K562 (cell line): Measurements from ENCODE around the gene PPT1. TPM values are rescaled to one million over a fixed set of nuclear protein-coding genes. Genes with fewer than 3 reads are reported as not detected.

Experiments used
- ATAC-seq: fragments of 200-7000 bp; cut with Tn5 transposase; 3 replicates; pipeline ENCODE4 v1.9.1; 2020; ENCODE audit warnings: moderate library complexity
- BruUV-seq: library from RNA; stranded (reverse); fragments of 400-500 nt; replicated peaks from 2 replicates; lab custom pipeline; 2021; lab: Mats Ljungman, UMichigan
- CTCF ChIA-PET: fragments of 300-600 bp; formaldehyde crosslinking; extraction: SDS; loops from one replicate; lab custom pipeline; 2021; ENCODE audit warnings: low intra/inter-chr PET ratio; lab: Yijun Ruan, JAX
- POLR2A ChIA-PET: fragments of 300-600, 350-650 bp; sonication (Branson Sonifier 250); formaldehyde crosslinking; extraction: SDS; loops from one replicate; lab custom pipeline; 2021; ENCODE audit warnings: antibody characterized with exemption, inconsistent platforms; lab: Yijun Ruan, JAX
- DNase-seq, 4 experiments: peaks; one replicate each; pipeline versions ENCODE4 v3.0.0 to v3.0.0-alpha.2; 2011 to 2018; ENCODE audit warnings: low spot score in 3 of 4, mixed read lengths in 3 of 4; ENCODE audit errors: extremely low read depth in 1 of 4
- FAIRE-seq: peaks from 2 replicates; lab custom pipeline; 2011; peaks lifted over from hg19 to GRCh38; lab: Jason Lieb, UNC
- H2AFZ ChIP-seq: 2 replicates; pipeline ENCODE4 v1.6.0; 2011; ENCODE audit warnings: low read depth, low read length, control low read depth, inconsistent platforms
- H3K27ac ChIP-seq: fragments of 200-600 bp; 3 replicates; pipeline ENCODE4 v1.8.0; 2011; ENCODE audit warnings: low read depth, mild to moderate bottlenecking, control low read depth, inconsistent platforms, low read length, moderate library complexity, mixed read lengths; ENCODE audit errors: extremely low read depth
- H3K27me3 ChIP-seq, 2 experiments: fragments of 300-600 bp in 1 of 2; 2 replicates in 1 of 2; 3 replicates in 1 of 2; pipeline versions ENCODE4 v1.6.0 to v1.8.0; 2011; ENCODE audit warnings: inconsistent platforms in 2 of 2, low read length in 2 of 2, mild to moderate bottlenecking in 1 of 2, mixed read lengths in 1 of 2, moderate library complexity in 1 of 2; ENCODE audit not compliant: control insufficient read depth in 2 of 2, insufficient read depth in 2 of 2
- H3K36me3 ChIP-seq: fragments of 300-600 bp; 3 replicates; pipeline ENCODE4 v1.8.0; 2011; ENCODE audit warnings: mild to moderate bottlenecking, low read length, inconsistent platforms; ENCODE audit not compliant: control insufficient read depth, insufficient read depth
- H3K4me1 ChIP-seq, 2 experiments: fragments of 200-600 bp in 1 of 2; replicated peaks in 1 of 2; 2 replicates in 1 of 2; 3 replicates in 1 of 2; pipeline versions ENCODE4 v1.5.1 to v1.8.0; 2011; ENCODE audit warnings: inconsistent platforms in 2 of 2, low read length in 2 of 2, mild to moderate bottlenecking in 1 of 2, mixed read lengths in 1 of 2, moderate library complexity in 1 of 2; ENCODE audit not compliant: control insufficient read depth in 2 of 2, insufficient read depth in 2 of 2
- H3K4me2 ChIP-seq: 2 replicates; pipeline ENCODE4 v1.6.1; 2011; ENCODE audit warnings: low read length, control low read depth, inconsistent platforms, mixed read lengths; ENCODE audit not compliant: insufficient read depth
- H3K4me3 ChIP-seq: fragments of 200-600 bp; sonication (generic), shearing (Covaris generic); 2 replicates; pipeline ENCODE4 v1.5.1; 2016; ENCODE audit warnings: control low read depth, inconsistent platforms
- H3K79me2 ChIP-seq: fragments of 200-600 bp; 3 replicates; pipeline ENCODE4 v1.8.0; 2011; ENCODE audit warnings: low read length, inconsistent platforms; ENCODE audit not compliant: control insufficient read depth, insufficient read depth
- H3K9ac ChIP-seq, 2 experiments: 2 replicates each; pipeline versions ENCODE4 v1.6.0 to v1.6.1; 2011; ENCODE audit warnings: low read depth in 2 of 2, low read length in 2 of 2, control low read depth in 1 of 2, inconsistent platforms in 1 of 2, mild to moderate bottlenecking in 1 of 2, mixed read lengths in 1 of 2; ENCODE audit not compliant: insufficient read depth in 1 of 2
- H3K9me1 ChIP-seq: one replicate; pipeline ENCODE4 v1.6.0; 2011; ENCODE audit warnings: inconsistent platforms, mild to moderate bottlenecking, low read length, moderate library complexity; ENCODE audit not compliant: control insufficient read depth, insufficient read depth
- H3K9me3 ChIP-seq: replicated peaks from 2 replicates; pipeline ENCODE4 v1.5.1; 2011; ENCODE audit warnings: low read depth, low read length, inconsistent platforms; ENCODE audit not compliant: control insufficient read depth, insufficient read depth
- H4K20me1 ChIP-seq: replicated peaks from 2 replicates; pipeline ENCODE4 v1.6.1; 2011; ENCODE audit warnings: low read length, inconsistent platforms, mixed read lengths; ENCODE audit not compliant: control insufficient read depth, insufficient read depth
- CBFA2T3 ChIP-seq: fragments of 450-650 bp; IDR thresholded peaks from 2 replicates; pipeline ENCODE4 v1.6.1; 2017
- CC2D1A ChIP-seq: fragments of 450-650 bp; IDR thresholded peaks from 2 replicates; pipeline ENCODE4 v1.6.1; 2017; ENCODE audit warnings: mild to moderate bottlenecking
- CEBPB ChIP-seq: fragments of 450-650 bp; IDR thresholded peaks from 2 replicates; pipeline ENCODE4 v1.6.1; 2016; ENCODE audit warnings: missing genetic modification characterization, missing compliant biosample characterization
- CEBPG ChIP-seq, 3 experiments: fragments of 200-800 bp in 1 of 3; sonication (Bioruptor generic) in 1 of 3; sonication (generic) in 1 of 3; formaldehyde crosslinking in 1 of 3; IDR thresholded peaks in 2 of 3; conservative IDR thresholded peaks in 1 of 3; 2 replicates each; pipeline versions ENCODE4 v1.6.1 to v1.8.0; 2016 to 2022; ENCODE audit warnings: missing compliant biosample characterization in 2 of 3, missing genetic modification characterization in 2 of 3, mild to moderate bottlenecking in 1 of 3, missing genetic modification reagents in 1 of 3
- ELF1 ChIP-seq: fragments of 200-800 bp; sonication (Bioruptor generic); IDR thresholded peaks from 2 replicates; pipeline ENCODE4 v1.6.1; 2016; ENCODE audit warnings: missing genetic modification characterization, missing compliant biosample characterization
- ETV5 ChIP-seq: sonication (generic); formaldehyde crosslinking; IDR thresholded peaks from 2 replicates; pipeline ENCODE4 v1.4.0; 2020; ENCODE audit warnings: low read depth, mild to moderate bottlenecking, missing genetic modification reagents
- ETV6 ChIP-seq, 3 experiments: fragments of 150-350 bp in 1 of 3; sonication (generic) in 1 of 3; formaldehyde crosslinking in 1 of 3; IDR thresholded peaks; 2 replicates each; pipeline versions ENCODE4 v1.6.1 to v1.8.0; 2014 to 2022; ENCODE audit warnings: borderline replicate concordance in 2 of 3, low read depth in 2 of 3, antibody characterized with exemption in 1 of 3, low read length in 1 of 3, mild to moderate bottlenecking in 1 of 3, missing genetic modification reagents in 1 of 3
- FOS ChIP-seq: IDR thresholded peaks from 3 replicates; pipeline ENCODE4 v1.6.1; 2011; ENCODE audit not compliant: insufficient read length; ENCODE audit errors: extremely low read depth
- FOXA3 ChIP-seq, 2 experiments: fragments of 450-650 bp in 1 of 2; sonication (generic) in 1 of 2; formaldehyde crosslinking; IDR thresholded peaks in 1 of 2; conservative IDR thresholded peaks in 1 of 2; 2 replicates each; pipeline versions ENCODE4 v1.4.0 to v1.8.0; 2020 to 2022; ENCODE audit warnings: mild to moderate bottlenecking in 2 of 2, missing genetic modification reagents in 1 of 2
- FOXK2 ChIP-seq, 2 experiments: fragments of 450-650 bp; IDR thresholded peaks in 1 of 2; conservative IDR thresholded peaks in 1 of 2; 2 replicates each; pipeline ENCODE4 v1.6.1; 2016; ENCODE audit warnings: low read depth in 2 of 2, mild to moderate bottlenecking in 1 of 2
- HCFC1 ChIP-seq: IDR thresholded peaks from 2 replicates; pipeline ENCODE4 v1.6.1; 2012; ENCODE audit warnings: low read depth, low read length, improper control_type of control experiment
- L3MBTL2 ChIP-seq: fragments of 450-650 bp; IDR thresholded peaks from 2 replicates; pipeline ENCODE4 v1.6.1; 2016; ENCODE audit warnings: mild to moderate bottlenecking, moderate library complexity
- NFIC ChIP-seq: fragments of 450-650 bp; IDR thresholded peaks from 2 replicates; pipeline ENCODE4 v1.6.1; 2017; ENCODE audit warnings: mild to moderate bottlenecking, inconsistent platforms
- NR3C1 ChIP-seq: sonication (generic); formaldehyde crosslinking; IDR thresholded peaks from 2 replicates; pipeline ENCODE4 v1.8.1; 2022; ENCODE audit warnings: missing genetic modification reagents
- PHB ChIP-seq: fragments of 250-450 bp; sonication (Bioruptor Pico); IDR thresholded peaks from 2 replicates; pipeline ENCODE4 v1.5.0; 2021
- SRSF1 ChIP-seq: fragments of 200-400 bp; formaldehyde crosslinking; IDR thresholded peaks from 2 replicates; pipeline ENCODE4 v1.6.1; 2017; ENCODE audit warnings: mild to moderate bottlenecking, low read depth, low read length, moderate library complexity
- SRSF3 ChIP-seq: fragments of 200-400 bp; formaldehyde crosslinking; IDR thresholded peaks from 2 replicates; pipeline ENCODE4 v1.6.1; 2016; ENCODE audit warnings: mild to moderate bottlenecking, low read length, moderate library complexity; ENCODE audit not compliant: insufficient read depth
- U2AF2 ChIP-seq: fragments of 200-400 bp; formaldehyde crosslinking; optimal IDR thresholded peaks from 2 replicates; pipeline ENCODE3; 2017; ENCODE audit warnings: low read depth, mild to moderate bottlenecking, low read length
- ZBTB17 ChIP-seq: fragments of 450-650 bp; formaldehyde crosslinking; IDR thresholded peaks from 2 replicates; pipeline ENCODE4 v1.4.0; 2020; ENCODE audit warnings: mild to moderate bottlenecking
- ZFP1 ChIP-seq: fragments of 450-650 bp; formaldehyde crosslinking; IDR thresholded peaks from 2 replicates; pipeline ENCODE4 v1.4.0; 2020; ENCODE audit warnings: mild to moderate bottlenecking, mixed read lengths
- ZNF184 ChIP-seq: sonication (generic); formaldehyde crosslinking; IDR thresholded peaks from 2 replicates; pipeline ENCODE4 v1.5.0; 2020; ENCODE audit warnings: missing genetic modification reagents
- ZNF431 ChIP-seq: sonication (generic); formaldehyde crosslinking; IDR thresholded peaks from 2 replicates; pipeline ENCODE4 v1.8.0; 2022; ENCODE audit warnings: mild to moderate bottlenecking, missing genetic modification reagents
- ZNF551 ChIP-seq: fragments of 250-450 bp; sonication (Bioruptor Pico); IDR thresholded peaks from 2 replicates; pipeline ENCODE4 v1.5.0; 2021; ENCODE audit warnings: mild to moderate bottlenecking, moderate library complexity
- in situ Hi-C: fragments of 300-500 bp; cut with MboI; formaldehyde crosslinking; loops from 4 replicates; pipeline ENCODE4 v1.15.0; 2018; ENCODE audit warnings: inconsistent platforms, mixed read lengths
- intact Hi-C: fragments of 100-400 bp; cut with micrococcal nuclease; formaldehyde crosslinking; loops from 2 replicates; pipeline ENCODE4 v1.14.2; 2022
- polyA plus RNA-seq, 8 experiments: library from polyadenylated mRNA; depleted of rRNA in 4 of 8; stranded (reverse) in 5 of 8; unstranded in 3 of 8; fragments of >200 nt; fragmentation: Nextera tagmentation in 2 of 8; fragmentation: Illumina TruSeq in 1 of 8; extraction: Ambion mirVana in 2 of 8; extraction: Trizol in 1 of 8; gene quantifications; 2 replicates each; pipeline versions ENCODE4 v1.2.1 to v1.2.3, GENCODE V29; 2011 to 2014; ENCODE audit warnings: inconsistent platforms in 1 of 8, missing spikeins in 1 of 8
- total RNA-seq, 7 experiments: library from RNA; depleted of rRNA in 6 of 7; stranded (reverse); fragments of >200 nt in 6 of 7; fragmentation: Illumina TruSeq in 2 of 7; extraction: Trizol in 2 of 7; gene quantifications; 2 replicates each; pipeline versions ENCODE4 v1.2.1 to v1.2.3, GENCODE V29; 2011 to 2021; ENCODE audit warnings: low replicate concordance in 1 of 7
- TF ChIP-seq, protein P1 (sequence below), 2 experiments: fragments of 450-650 bp in 1 of 2; sonication (generic) in 1 of 2; formaldehyde crosslinking; conservative IDR thresholded peaks; 2 replicates each; pipeline versions ENCODE4 v1.4.0 to v1.8.1; 2020 to 2022; ENCODE audit warnings: mild to moderate bottlenecking in 1 of 2, missing genetic modification reagents in 1 of 2

PPT1 gene
- total and polyA plus RNA-seq, 9 of the 15 experiments (the other 6 are each of a cell fraction or from before 2014, with no cell fraction given), result 72.2 to 285 (median 143) TPM

DNA sequence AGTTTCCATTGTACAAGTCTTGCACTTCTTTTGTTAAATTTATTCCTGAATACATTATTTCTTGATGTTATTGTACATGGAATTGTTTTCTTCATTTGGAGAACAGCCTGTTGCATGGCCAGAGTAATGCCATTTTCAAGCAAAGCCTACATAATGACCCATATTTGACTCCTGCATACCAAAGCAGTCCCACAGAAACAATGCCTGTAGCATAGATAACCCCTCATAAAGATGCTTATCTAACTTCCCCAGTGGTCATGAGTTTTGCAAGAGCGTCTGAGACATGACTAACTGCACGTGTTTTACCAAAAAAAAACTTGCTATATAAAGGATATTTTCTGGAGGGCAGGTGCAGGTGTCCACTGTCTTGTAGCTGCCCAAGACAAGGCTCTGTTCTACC lies 33.8 kb upstream of the PPT1 start (continued):
- no peak for TF ChIP-seq HCFC1
- no peak for TF ChIP-seq CC2D1A
- TF ChIP-seq ZFP1, result 0 out of 2 replicates have a peak, but pooled peaks have one; percentile 16
- TF ChIP-seq, protein P1, sequence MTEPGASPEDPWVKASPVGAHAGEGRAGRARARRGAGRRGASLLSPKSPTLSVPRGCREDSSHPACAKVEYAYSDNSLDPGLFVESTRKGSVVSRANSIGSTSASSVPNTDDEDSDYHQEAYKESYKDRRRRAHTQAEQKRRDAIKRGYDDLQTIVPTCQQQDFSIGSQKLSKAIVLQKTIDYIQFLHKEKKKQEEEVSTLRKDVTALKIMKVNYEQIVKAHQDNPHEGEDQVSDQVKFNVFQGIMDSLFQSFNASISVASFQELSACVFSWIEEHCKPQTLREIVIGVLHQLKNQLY (CRISPR knock-in tag; conservative IDR thresholded peaks at IDR 0.05), result no peak
- TF ChIP-seq CEBPB (tag), result peak; percentile 89
- no peak for TF ChIP-seq ZNF431 (CRISPR knock-in tag)

DNA sequence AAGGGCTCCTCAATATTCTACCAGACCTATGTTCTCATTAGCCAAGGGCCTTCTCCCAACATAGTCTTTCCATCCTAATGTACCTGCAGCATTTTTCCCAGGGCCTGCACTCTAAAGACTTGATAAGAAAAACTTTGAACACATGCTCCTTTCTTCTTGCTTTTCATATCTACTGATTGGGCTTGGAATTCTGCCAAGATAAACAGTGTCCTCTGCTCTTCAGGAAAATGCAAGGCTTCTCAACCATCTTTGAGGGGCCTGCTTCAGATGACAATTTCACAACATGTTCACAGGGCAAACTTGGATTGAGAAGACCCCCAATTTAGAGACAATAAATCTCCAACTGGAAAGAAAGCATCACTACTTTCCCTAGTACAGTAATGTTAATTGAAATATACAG lies 25.8 kb upstream of the PPT1 start:
- Histone ChIP-seq H3K9me1 (no peaks in the 10 kb centered on the region), H3K4me2 (no peak overlapping the region), H3K4me3 (no peak overlapping the region), H3K27ac (no peak overlapping the region), H3K79me2 (no peaks in the 10 kb centered on the region), H3K4me1 (peaks cover 0 to 5% of the 10 kb centered on the region in 2 experiments; a peak in 2 of 5 replicates), H3K9ac (no peak overlapping the region), H2AFZ (no peak overlapping the region), H3K27me3 (peaks cover 0 to 2% of the 10 kb centered on the region in 2 experiments; a peak in 1 of 5 replicates), H3K36me3 (no peaks in the 10 kb centered on the region), H4K20me1 (no peaks in the 10 kb centered on the region), H3K9me3 (no peaks in the 10 kb centered on the region)
- no TSS peak for BruUV-seq
- ChIA-PET CTCF (no interaction called here), POLR2A (interaction anchor here (1.1 kb wide), 1 partner anchor 46 kb away, joined by 3 read pairs; no protein-coding TSS in a partner anchor)
- FAIRE-seq (peak; percentile 71), ATAC-seq (no peak), DNase-seq (peak; percentile 18 to 61 (median 32))
- intact Hi-C loops (no loop called here), in situ Hi-C loops (no loop called here)
- TF ChIP-seq ZBTB17 (CRISPR knock-in tag) (no peak), U2AF2 (no peak), ZNF551 (CRISPR knock-in tag) (no peak), CBFA2T3 (0 out of 2 replicates have a peak, but pooled peaks have one; percentile 15), ETV6 (IDR thresholded peaks at IDR 0.05; ENCODE audit: borderline replicate concordance in 1 of 2, low read depth in 2 of 2, low read length in 1 of 2) (no peak), ETV6 (CRISPR knock-in tag; IDR thresholded peaks at IDR 0.05; ENCODE audit: borderline replicate concordance) (no peak), L3MBTL2 (no peak), SRSF3 (no peak), PHB (CRISPR knock-in tag) (no peak), NFIC (peak; percentile 93), ZNF184 (CRISPR knock-in tag) (no peak), CEBPG (CRISPR knock-in tag; IDR thresholded peaks at IDR 0.05) (no peak), CEBPG (tag; conservative IDR thresholded peaks at IDR 0.05 in 1 of 2, IDR thresholded peaks at IDR 0.05 in 1 of 2) (0 out of 4 replicates have a peak, but pooled peaks of 1 of the 2 experiments have one; percentile 34), ETV5 (CRISPR knock-in tag) (no peak), FOXA3 (CRISPR knock-in tag; conservative IDR thresholded peaks at IDR 0.05 in 1 of 2, IDR thresholded peaks at IDR 0.05 in 1 of 2) (peak; percentile 91 to 97), FOS (no peak), FOXK2 (conservative IDR thresholded peaks at IDR 0.05 in 1 of 2, IDR thresholded peaks at IDR 0.05 in 1 of 2; ENCODE audit: low read depth in 2 of 2) (no peak), NR3C1 (CRISPR knock-in tag) (no peak), SRSF1 (no peak), ELF1 (tag) (no peak)
